Astrocyte of the cerebellum (primary cell): ENCODE measurements around the gene NRIP3.
"Not testable (repeated sequence)": the region's sequence is repeated elsewhere in the genome, so short reads cannot be mapped to it uniquely, and the experiment has no call there.

Experiments
- DNase-seq: peaks from one replicate; pipeline ENCODE4 v3.0.0-alpha.2; 2011; ENCODE audit warnings: low read depth
- H3K4me3 ChIP-seq: 2 replicates; pipeline ENCODE4 v1.5.1; 2011; ENCODE audit warnings: mild to moderate bottlenecking, low read depth, low read length, moderate library complexity
- CTCF ChIP-seq: IDR thresholded peaks from 2 replicates; pipeline ENCODE4 v1.5.1; 2012; ENCODE audit warnings: low read length, low read depth, moderate library complexity, mild to moderate bottlenecking; ENCODE audit errors: missing control alignments
- in situ Hi-C: cut with HindIII; loops from 2 replicates; pipeline ENCODE4 v1.10.0; 2017; ENCODE audit warnings: low sequenced_read_pairs

Gene NRIP3

GRCh38 chr11:8947230-8947943, 56.4 kb downstream of the NRIP3 start:
- no peak for DNase-seq
- no peak for TF ChIP-seq CTCF
- no peak overlapping the region for H3K4me3 ChIP-seq
- in situ Hi-C loops = loop anchor here (5.0 kb wide), 1 partner anchor 80 kb away; no protein-coding TSS in a partner anchor

- TF ChIP-seq CTCF = no peak
- DNase-seq = no peak
- in situ Hi-C loops = no loop called here
- no peak within 1 kb of the TSS for H3K4me3 ChIP-seq
Observed at GRCh38 chr11:8942518-8943066, 61.2 kb downstream of the NRIP3 start, which contains the start of gene ASCL3. Gene ASCL3, minus strand, starts transcription at chr11:8943016. Its CDS starts 4,855 bp downstream, at chr11:8938161.

GRCh38 chr11:8941341-8942103, 62.3 kb downstream of the NRIP3 start:
- no peak overlapping the region for H3K4me3 ChIP-seq
- no peak for TF ChIP-seq CTCF
- no peak for DNase-seq
- in situ Hi-C loops = no loop called here

GRCh38 chr11:8937659-8938058, 66.1 kb downstream of the NRIP3 start:
- in situ Hi-C loops = no loop called here
- DNase-seq = no peak
- TF ChIP-seq CTCF = no peak
- H3K4me3 ChIP-seq = no peak overlapping the region

- in situ Hi-C loops = no loop called here
- no peak overlapping the region for H3K4me3 ChIP-seq
- no peak for DNase-seq
- TF ChIP-seq CTCF = no peak
Observed at GRCh38 chr11:8937159-8937558, 66.6 kb downstream of the NRIP3 start.

- DNase-seq, H3K4me3 ChIP-seq, in situ Hi-C loops: not testable (repeated sequence)
Observed at GRCh38 chr11:8935789-8936188, 68.0 kb downstream of the NRIP3 start.
